ENCODE data around the gene PNPO. TPM values are rescaled to one million over a fixed set of nuclear protein-coding genes. Genes with fewer than 3 reads are reported as not detected.

PNPO gene
- polyA plus RNA-seq, 3 donors: 6.2 to 9.6 (median 9.2) TPM

- WGBS, 3 donors: 62 to 84% (median 63%) methylated on average over 8 of the region's 8 CpGs
- H3K27ac ChIP-seq (ENCODE audit: low read depth, low read length): no peak overlapping the region
These were observed 3.7 kb downstream of the PNPO start for GRCh38 chr17:47945080-47945479.

DNA sequence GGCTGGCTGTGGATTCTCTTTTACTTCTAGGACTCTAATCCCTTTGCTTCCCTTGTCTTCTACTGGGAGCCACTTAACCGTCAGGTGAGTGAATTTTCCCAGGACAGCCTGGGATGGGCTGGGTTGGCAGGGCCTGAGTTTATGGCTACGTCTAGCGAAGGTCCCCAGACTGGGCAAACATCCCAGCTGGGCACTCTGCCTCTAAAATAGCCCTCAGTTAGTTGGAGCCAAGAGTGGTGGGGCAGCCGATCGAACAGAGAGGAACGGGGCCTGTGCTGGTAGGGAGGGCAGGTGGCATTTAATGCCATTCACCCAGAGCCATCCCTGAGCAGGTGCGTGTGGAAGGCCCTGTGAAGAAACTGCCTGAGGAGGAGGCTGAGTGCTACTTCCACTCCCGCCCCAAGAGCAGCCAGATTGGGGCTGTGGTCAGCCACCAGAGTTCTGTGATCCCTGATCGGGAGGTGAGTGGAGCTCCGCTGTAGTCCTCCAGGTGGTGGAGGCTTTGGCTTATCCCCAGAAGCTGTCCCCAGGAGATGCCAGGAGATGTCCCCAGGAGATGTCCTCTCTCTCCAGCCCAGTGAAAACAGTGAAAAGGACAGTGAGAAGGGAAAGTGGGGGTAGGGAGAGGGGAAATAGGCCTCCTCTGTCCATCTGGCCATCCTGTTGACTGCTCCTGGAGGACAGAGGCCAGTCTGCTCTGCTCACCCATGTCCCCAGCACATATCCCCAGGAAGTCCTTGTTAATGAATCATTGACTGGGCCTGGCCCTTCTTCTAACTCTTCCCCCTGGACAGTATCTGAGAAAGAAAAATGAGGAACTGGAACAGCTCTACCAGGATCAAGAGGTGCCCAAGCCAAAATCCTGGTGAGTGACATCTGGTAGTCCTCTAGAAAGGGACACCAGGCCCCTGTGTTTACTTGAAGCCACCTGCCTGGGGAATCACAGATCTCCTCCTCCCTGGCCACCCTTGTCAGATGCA is 4.4 kb downstream of the PNPO start:
- 42 to 88% (median 87%) methylated on average over 10 of the region's 10 CpGs for WGBS, 3 donors
- no peak overlapping the region for H3K27ac ChIP-seq (ENCODE audit: low read depth, low read length)

DNA sequence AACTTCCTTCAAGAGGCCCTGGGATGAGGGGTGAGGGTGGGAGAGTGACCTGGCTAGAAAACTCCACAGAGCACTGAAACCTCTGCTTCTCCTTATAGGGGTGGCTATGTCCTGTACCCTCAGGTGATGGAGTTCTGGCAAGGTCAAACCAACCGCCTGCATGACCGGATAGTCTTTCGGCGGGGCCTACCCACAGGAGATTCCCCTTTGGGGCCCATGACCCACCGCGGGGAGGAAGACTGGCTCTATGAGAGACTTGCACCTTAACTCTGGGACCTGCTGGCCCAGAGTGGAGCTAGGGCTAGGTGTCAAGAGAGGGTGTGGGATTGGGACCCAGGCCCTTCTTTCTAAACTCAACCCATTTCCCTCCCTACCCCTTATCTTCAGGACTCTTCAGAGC is 5.1 kb downstream of the PNPO start:
- no peak overlapping the region for H3K27ac ChIP-seq (ENCODE audit: low read depth, low read length)
- WGBS, 3 donors: 90 to 94% (median 93%) methylated on average over 6 of the region's 6 CpGs

DNA sequence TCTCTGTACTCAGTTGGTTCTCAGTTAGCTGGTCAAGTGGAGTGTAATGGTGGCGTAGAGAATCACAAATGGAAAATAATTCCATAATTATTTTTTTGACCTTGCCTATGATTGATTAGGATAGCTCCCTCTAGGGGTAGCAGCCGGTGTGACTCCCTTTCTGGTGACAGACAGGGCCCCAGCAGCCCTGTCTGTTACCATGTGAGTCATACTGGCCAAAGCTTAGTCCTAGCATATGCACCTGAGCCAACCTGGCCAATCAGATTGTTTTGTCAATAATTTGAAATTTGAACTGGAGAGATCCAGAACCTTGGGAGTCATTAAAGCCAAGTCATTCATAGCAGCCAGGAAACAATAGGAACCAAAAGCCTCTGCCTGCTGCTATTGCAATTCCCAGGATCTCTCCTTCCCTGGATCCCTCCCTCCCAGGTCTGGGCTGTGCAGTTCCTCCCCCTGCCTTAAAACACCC is 5.6 kb downstream of the PNPO start:
- H3K27ac ChIP-seq (ENCODE audit: low read depth, low read length): no peak overlapping the region
- 10 to 25% (median 24%) methylated on average over 2 of the region's 2 CpGs for WGBS, 3 donors

GRCh38 chr17:47948706-47949196 is 7.4 kb downstream of the PNPO start:
- no peak overlapping the region for H3K27ac ChIP-seq (ENCODE audit: low read depth, low read length)

DNA sequence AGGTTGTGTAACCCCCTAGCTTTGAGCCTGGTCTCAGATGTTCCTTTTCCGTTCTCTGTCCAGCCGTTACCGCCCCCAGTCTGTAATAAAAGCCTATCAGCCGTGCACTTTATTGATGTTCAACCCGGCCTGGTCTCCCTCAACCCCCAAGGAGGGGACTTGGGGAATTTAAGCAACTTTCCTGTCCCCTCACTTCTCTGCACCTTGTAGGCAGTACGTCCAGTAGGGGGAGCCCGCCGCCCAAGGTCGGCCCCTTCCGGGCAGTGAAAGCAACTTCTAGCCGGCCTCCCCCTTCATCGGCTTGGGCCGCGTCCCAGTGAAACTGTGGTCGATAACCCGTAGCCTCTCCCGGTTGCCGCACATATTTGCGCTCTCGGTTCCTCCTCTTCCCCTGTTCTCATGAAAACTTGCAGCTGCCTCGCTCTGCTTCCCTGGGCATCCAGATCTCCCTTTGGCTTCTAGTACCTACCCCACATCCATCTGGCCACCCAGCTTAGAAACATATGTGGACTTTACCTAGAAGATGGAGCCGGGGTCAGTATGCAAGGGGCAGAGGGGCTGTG is 7.9 kb downstream of the PNPO start:
- H3K27ac ChIP-seq (ENCODE audit: low read depth, low read length): no peak overlapping the region
- WGBS, 3 donors: 2 to 4% (median 3%) methylated on average over 22 of the region's 22 CpGs

More at GRCh38 chr17:47948706-47949196, 7.4 kb downstream of the PNPO start:
- 7 to 48% (median 43%) methylated on average over 5 of the region's 5 CpGs for WGBS, 3 donors

DNA sequence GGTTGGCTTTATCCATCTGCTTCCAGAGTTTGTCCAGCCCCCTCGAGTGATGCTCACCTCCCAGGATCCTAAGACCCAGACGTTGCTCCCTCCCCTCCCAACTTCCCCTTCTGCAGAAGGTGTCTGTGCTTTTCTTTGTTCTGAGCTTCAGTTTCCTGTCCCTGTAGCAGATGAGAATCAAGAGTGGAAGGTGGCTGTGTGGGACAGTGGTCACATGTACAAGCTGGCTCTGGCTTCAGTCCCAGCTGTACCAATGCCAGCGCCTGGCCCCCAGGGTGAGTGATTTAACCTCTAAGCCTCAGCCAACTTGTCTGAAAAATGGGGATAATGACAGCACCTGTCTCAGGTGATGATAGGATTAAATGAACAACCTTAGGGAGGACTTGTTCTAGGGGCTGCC is 8.6 kb downstream of the PNPO start:
- 17 to 40% (median 38%) methylated on average over 3 of the region's 3 CpGs for WGBS, 3 donors
- no peak overlapping the region for H3K27ac ChIP-seq (ENCODE audit: low read depth, low read length)

DNA sequence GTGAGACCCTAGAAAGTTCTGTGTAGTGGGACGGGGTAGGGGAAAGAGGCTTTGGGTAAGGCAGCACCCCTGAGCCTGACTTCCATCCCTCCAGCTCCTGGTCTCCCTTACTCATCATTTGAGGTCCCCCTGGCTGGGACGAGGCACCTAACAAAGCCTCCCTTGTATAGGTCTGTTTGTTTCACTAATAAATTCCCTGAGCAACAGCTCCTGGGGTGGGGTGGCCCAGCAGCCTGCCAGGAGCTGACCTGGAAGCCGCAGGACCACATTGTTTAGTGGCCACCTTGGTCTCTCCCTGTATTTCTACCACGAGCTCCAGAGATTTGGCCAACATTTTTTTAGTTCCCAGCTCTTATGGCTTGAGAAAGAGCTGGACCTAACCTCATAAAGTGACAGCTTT is 9.1 kb downstream of the PNPO start:
- H3K27ac ChIP-seq (ENCODE audit: low read depth, low read length): no peak overlapping the region
- WGBS, 3 donors: 65 to 91% (median 90%) methylated on average over 4 of the region's 4 CpGs

- no peak overlapping the region for H3K27ac ChIP-seq (ENCODE audit: low read depth, low read length)
- WGBS, 3 donors: 29 to 70% (median 65%) methylated on average over 11 to 12 of the region's 12 CpGs
These were observed 11.0 kb downstream of the PNPO start for GRCh38 chr17:47952171-47953021.

GRCh38 chr17:47953909-47954308 is 12.5 kb downstream of the PNPO start:
- H3K27ac ChIP-seq (ENCODE audit: low read depth, low read length): no peak overlapping the region

DNA sequence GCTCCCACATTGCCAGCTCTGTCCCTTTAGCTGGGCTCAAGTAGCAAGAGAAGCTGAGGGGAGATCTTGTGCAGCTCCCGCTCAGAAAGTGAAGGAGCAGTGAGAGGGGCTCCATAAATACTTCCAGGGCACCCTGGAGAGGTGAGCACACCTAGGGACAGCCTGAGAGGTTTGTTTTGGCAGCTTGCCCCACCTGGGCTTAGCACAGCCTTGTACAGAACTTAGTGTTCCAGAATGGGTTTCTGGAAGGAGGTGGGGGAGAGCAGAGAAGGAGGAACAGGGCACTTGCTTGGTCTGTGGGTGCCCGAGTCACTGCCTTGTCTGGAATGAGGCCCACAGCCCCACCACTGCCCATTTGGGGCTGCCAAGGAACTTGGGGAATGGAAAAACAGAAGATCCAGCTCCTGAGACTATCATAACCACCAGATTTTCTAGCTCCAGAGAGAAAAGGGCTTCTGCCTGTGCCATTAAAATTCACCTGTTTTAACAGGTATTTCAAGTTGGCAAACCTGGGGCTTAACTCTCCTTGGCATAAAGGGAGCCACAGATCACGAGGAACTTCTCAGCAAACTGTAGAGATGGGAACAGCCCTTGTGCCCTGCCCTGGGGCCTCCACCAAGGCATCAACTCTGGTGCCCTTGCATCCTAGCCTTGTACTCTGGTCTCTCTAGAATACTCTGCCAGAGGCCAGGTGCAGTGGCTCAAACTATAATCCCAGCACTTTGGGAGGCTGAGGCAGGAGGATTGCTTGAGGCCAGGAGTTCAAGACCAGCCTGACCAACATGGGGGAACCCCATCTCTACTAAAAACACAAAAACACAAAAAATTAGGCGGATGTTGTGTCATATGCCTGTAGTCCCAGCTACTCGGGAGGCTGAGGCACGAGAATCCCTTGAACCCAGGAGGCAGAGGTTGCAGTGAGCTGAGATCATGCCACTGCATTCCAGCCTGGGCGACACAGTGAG is 14.4 kb downstream of the PNPO start:
- 33 to 90% (median 82%) methylated on average over 7 of the region's 7 CpGs for WGBS, 3 donors
- no peak overlapping the region for H3K27ac ChIP-seq (ENCODE audit: low read depth, low read length)

- H3K27ac ChIP-seq (ENCODE audit: low read depth, low read length): no peak overlapping the region
- 20 to 85% (median 63%) methylated on average over 4 of the region's 4 CpGs for WGBS, 3 donors
These were observed 15.6 kb downstream of the PNPO start for GRCh38 chr17:47956791-47957590.

GRCh38 chr17:47957591-47958490 is 16.5 kb downstream of the PNPO start, which contains the start of gene PRR15L:
Gene PRR15L, minus strand, starts transcription at chr17:47957883. Its CDS starts 4,649 bp downstream, at chr17:47953234.
- 22 to 66% (median 57%) methylated on average over 16 of the region's 16 CpGs for WGBS, 3 donors
- no peak within 1 kb of the TSS for H3K27ac ChIP-seq (ENCODE audit: low read depth, low read length)

- WGBS, 3 donors: 40 to 78% (median 71%) methylated on average over 8 of the region's 8 CpGs
- H3K27ac ChIP-seq (ENCODE audit: low read depth, low read length): no peak overlapping the region
These were observed 18.7 kb downstream of the PNPO start for GRCh38 chr17:47959825-47960655.

DNA sequence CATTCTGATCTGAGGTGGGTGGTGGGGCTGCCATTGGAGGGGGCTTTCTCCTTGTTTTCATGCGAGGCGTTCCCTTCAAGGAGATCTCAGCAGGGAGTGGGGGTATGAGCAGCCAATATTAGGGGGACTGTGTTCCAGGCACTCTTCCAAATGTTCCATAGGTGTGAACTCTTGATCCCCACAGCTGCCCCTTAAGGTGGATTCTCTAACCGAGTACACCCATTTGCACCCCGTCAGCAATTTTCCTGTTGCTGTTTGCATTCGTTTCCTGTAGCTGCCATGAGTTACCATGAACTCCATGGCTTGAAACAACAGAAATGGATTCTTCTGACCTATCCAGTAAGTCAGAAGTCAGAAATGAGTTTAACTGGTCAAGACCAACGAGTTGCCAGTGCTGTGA is 20.0 kb downstream of the PNPO start:
- H3K27ac ChIP-seq (ENCODE audit: low read depth, low read length): no peak overlapping the region
- 86 to 90% (median 87%) methylated on average over 6 of the region's 6 CpGs for WGBS, 3 donors
